Keratinocyte (primary cell): ENCODE data around the gene MCTP2. TPM values are rescaled to one million over a fixed set of nuclear protein-coding genes. Genes with fewer than 3 reads are reported as not detected.

Experiments
- DNase-seq: peaks from one replicate; pipeline ENCODE4 v3.0.0-alpha.2; 2011; ENCODE audit warnings: low read depth, missing footprints, low spot score
- FAIRE-seq: peaks from 2 replicates; lab custom pipeline; 2011; peaks lifted over from hg19 to GRCh38; lab: Jason Lieb, UNC
- H2AFZ ChIP-seq: 2 replicates; pipeline ENCODE4 v1.6.0; 2012; ENCODE audit warnings: low read length, control low read depth, inconsistent platforms; ENCODE audit not compliant: control insufficient read depth
- H3K27ac ChIP-seq: 2 replicates; pipeline ENCODE4 v1.5.1; 2011; ENCODE audit warnings: low read length; ENCODE audit not compliant: control insufficient read depth, insufficient read depth
- H3K27me3 ChIP-seq: 3 replicates; pipeline ENCODE4 v1.6.0; 2011; ENCODE audit warnings: low read length; ENCODE audit not compliant: control insufficient read depth, insufficient read depth; ENCODE audit errors: extremely low read depth
- H3K36me3 ChIP-seq, 2 experiments: 2 replicates in 1 of 2; 3 replicates in 1 of 2; pipeline ENCODE4 v1.5.1; 2011; ENCODE audit warnings: low read length in 2 of 2, mild to moderate bottlenecking in 1 of 2; ENCODE audit not compliant: control insufficient read depth in 2 of 2, insufficient read depth in 2 of 2; ENCODE audit errors: extremely low read depth in 1 of 2
- H3K4me1 ChIP-seq: 3 replicates; pipeline ENCODE4 v1.5.1; 2011; ENCODE audit warnings: low read length; ENCODE audit not compliant: control insufficient read depth, insufficient read depth; ENCODE audit errors: extremely low read depth
- H3K4me2 ChIP-seq: 3 replicates; pipeline ENCODE4 v1.6.0; 2011; ENCODE audit warnings: low read depth, low read length; ENCODE audit not compliant: control insufficient read depth, insufficient read depth; ENCODE audit errors: extremely low read depth
- H3K4me3 ChIP-seq, 3 experiments: fragments of 200-600 bp in 1 of 3; sonication (generic) in 1 of 3; 2 replicates in 2 of 3; 3 replicates in 1 of 3; pipeline ENCODE4 v1.5.1; 2011 to 2016; ENCODE audit warnings: low read length in 3 of 3, mild to moderate bottlenecking in 3 of 3, control low read depth in 2 of 3, inconsistent platforms in 1 of 3, low read depth in 1 of 3, mixed read lengths in 1 of 3, mixed run types in 1 of 3, moderate library complexity in 1 of 3; ENCODE audit not compliant: control insufficient read depth in 2 of 3, insufficient read depth in 2 of 3; ENCODE audit errors: extremely low read depth in 1 of 3
- H3K79me2 ChIP-seq: 2 replicates; pipeline ENCODE4 v1.6.0; 2012; ENCODE audit warnings: low read length; ENCODE audit not compliant: control insufficient read depth, insufficient read depth
- H3K9ac ChIP-seq: 3 replicates; pipeline ENCODE4 v1.6.0; 2011; ENCODE audit warnings: low read length; ENCODE audit not compliant: control insufficient read depth, insufficient read depth; ENCODE audit errors: extremely low read depth
- H3K9me1 ChIP-seq: 3 replicates; pipeline ENCODE4 v1.6.0; 2011; ENCODE audit warnings: low read length; ENCODE audit not compliant: control insufficient read depth, insufficient read depth; ENCODE audit errors: extremely low read depth
- H3K9me3 ChIP-seq: 2 replicates; pipeline ENCODE4 v1.5.1; 2012; ENCODE audit warnings: low read depth, low read length; ENCODE audit not compliant: control insufficient read depth
- H4K20me1 ChIP-seq: 3 replicates; pipeline ENCODE4 v1.6.0; 2011; ENCODE audit warnings: low read length; ENCODE audit not compliant: control insufficient read depth, insufficient read depth; ENCODE audit errors: extremely low read depth
- EZH2 ChIP-seq: IDR thresholded peaks from one replicate; pipeline ENCODE4 v1.6.1; 2012; ENCODE audit warnings: inconsistent platforms, mild to moderate bottlenecking, low read length, moderate library complexity
- dilution Hi-C: fragments of 300-500 bp; cut with MboI; formaldehyde crosslinking; loops from one replicate; pipeline ENCODE4 v1.7.0; 2020; ENCODE audit warnings: low sequenced_read_pairs; ENCODE audit not compliant: extremely low pct_ligation_motif_present
- polyA plus RNA-seq, 5 experiments: library from polyadenylated mRNA; depleted of rRNA in 3 of 5; stranded (reverse) in 3 of 5; stranded (forward) in 1 of 5; unstranded in 1 of 5; fragments of >200 nt; gene quantifications; 1 replicate in 1 of 5; 2 replicates in 3 of 5; 3 replicates in 1 of 5; pipeline versions ENCODE4 v1.2.1 to v1.2.3, GENCODE V29; 2011 to 2012; ENCODE audit warnings: missing spikeins in 2 of 5, low read depth in 1 of 5, low replicate concordance in 1 of 5
- TF ChIP-seq, protein P1 (sequence below), 3 experiments: IDR thresholded peaks in 1 of 3; conservative IDR thresholded peaks in 1 of 3; optimal IDR thresholded peaks in 1 of 3; 2 replicates in 2 of 3; 3 replicates in 1 of 3; pipeline versions ENCODE3 to v1.5.1; 2011; ENCODE audit warnings: low read length in 3 of 3, mild to moderate bottlenecking in 3 of 3, moderate library complexity in 2 of 3, control low read depth in 1 of 3, inconsistent platforms in 1 of 3; ENCODE audit not compliant: insufficient read depth in 2 of 3; ENCODE audit errors: extremely low read depth in 1 of 3

MCTP2 gene
- polyA plus RNA-seq, 1 donor (not counting 4 experiments of a cell fraction or from before 2014, with no cell fraction given): 22.0 TPM

DNA sequence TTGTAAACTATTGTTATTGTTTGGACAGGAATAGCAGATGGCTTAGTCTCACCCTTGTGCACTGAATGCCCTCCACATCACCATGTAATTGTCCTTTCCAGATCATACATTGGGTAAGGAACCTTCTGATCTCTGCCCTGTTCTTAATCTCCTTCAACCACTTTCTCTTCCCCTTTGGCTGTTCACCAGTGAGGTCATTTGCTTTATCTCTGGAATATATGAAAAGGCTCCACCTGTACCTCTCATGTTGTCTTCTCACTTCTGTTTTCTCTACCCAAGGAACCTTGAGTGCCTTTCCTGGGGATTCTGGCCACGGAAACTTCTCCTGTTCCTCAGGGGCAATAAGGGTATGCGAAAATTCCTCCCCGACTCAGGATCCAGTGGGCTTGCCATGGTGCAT, 28.5 kb downstream of the MCTP2 start:
- TF ChIP-seq EZH2: no peak
- TF ChIP-seq, protein P1, sequence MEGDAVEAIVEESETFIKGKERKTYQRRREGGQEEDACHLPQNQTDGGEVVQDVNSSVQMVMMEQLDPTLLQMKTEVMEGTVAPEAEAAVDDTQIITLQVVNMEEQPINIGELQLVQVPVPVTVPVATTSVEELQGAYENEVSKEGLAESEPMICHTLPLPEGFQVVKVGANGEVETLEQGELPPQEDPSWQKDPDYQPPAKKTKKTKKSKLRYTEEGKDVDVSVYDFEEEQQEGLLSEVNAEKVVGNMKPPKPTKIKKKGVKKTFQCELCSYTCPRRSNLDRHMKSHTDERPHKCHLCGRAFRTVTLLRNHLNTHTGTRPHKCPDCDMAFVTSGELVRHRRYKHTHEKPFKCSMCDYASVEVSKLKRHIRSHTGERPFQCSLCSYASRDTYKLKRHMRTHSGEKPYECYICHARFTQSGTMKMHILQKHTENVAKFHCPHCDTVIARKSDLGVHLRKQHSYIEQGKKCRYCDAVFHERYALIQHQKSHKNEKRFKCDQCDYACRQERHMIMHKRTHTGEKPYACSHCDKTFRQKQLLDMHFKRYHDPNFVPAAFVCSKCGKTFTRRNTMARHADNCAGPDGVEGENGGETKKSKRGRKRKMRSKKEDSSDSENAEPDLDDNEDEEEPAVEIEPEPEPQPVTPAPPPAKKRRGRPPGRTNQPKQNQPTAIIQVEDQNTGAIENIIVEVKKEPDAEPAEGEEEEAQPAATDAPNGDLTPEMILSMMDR (optimal IDR thresholded peaks at IDR 0.05 in 1 of 3, IDR thresholded peaks at IDR 0.05 in 1 of 3, conservative IDR thresholded peaks at IDR 0.05 in 1 of 3; ENCODE audit: extremely low read depth in 1 of 3, insufficient read depth in 2 of 3, low read length in 3 of 3): no peak
- Histone ChIP-seq H3K79me2 (peaks cover 29% of the 10 kb centered on the region), H3K4me2 (no peak overlapping the region), H3K4me3 (no peak overlapping the region), H3K9me3 (no peaks in the 10 kb centered on the region), H4K20me1 (no peaks in the 10 kb centered on the region), H3K4me1 (peaks cover 6% of the 10 kb centered on the region), H3K9ac (no peak overlapping the region), H3K9me1 (no peaks in the 10 kb centered on the region), H3K27ac (no peak overlapping the region), H2AFZ (no peak overlapping the region), H3K27me3 (no peaks in the 10 kb centered on the region), H3K36me3 (no peaks in the 10 kb centered on the region)
- DNase-seq (no peak), FAIRE-seq (no peak)
- dilution Hi-C loops: no loop called here

DNA sequence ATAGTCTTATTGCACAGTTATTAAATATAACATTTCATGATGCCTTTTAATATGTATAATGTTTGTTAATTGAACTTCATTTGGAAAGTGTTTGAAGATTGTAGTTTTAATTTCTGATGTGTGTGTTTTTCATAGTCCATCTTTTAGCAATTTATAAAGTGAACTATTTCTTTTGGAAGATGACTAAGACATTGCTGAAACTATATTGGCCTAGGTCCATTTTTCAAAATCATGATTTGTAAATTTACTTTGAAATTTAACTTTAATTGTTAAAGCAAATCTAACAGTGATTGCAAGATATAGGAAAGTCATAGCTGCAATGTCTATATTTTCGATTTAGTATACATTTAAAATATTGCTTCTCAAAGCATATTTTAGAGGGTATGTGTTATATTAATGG, 30.8 kb downstream of the MCTP2 start:
- DNase-seq: no peak
- Histone ChIP-seq H3K4me1 (peaks cover 11% of the 10 kb centered on the region), H3K4me2 (no peak overlapping the region), H3K9me3 (no peaks in the 10 kb centered on the region), H3K27me3 (no peaks in the 10 kb centered on the region), H3K79me2 (peaks cover 21% of the 10 kb centered on the region), H3K9ac (no peak overlapping the region), H3K9me1 (no peaks in the 10 kb centered on the region), H2AFZ (no peak overlapping the region), H3K36me3 (no peaks in the 10 kb centered on the region), H4K20me1 (no peaks in the 10 kb centered on the region), H3K27ac (no peak overlapping the region), H3K4me3 (no peak overlapping the region)
- no peak for TF ChIP-seq EZH2
- TF ChIP-seq, protein P1 (optimal IDR thresholded peaks at IDR 0.05 in 1 of 3, IDR thresholded peaks at IDR 0.05 in 1 of 3, conservative IDR thresholded peaks at IDR 0.05 in 1 of 3; ENCODE audit: extremely low read depth in 1 of 3, insufficient read depth in 2 of 3, low read length in 3 of 3): no peak
- dilution Hi-C loops: no loop called here
- no peak for FAIRE-seq
